ENCODE data around the gene LPAR1.

The LPAR1 gene

DNA sequence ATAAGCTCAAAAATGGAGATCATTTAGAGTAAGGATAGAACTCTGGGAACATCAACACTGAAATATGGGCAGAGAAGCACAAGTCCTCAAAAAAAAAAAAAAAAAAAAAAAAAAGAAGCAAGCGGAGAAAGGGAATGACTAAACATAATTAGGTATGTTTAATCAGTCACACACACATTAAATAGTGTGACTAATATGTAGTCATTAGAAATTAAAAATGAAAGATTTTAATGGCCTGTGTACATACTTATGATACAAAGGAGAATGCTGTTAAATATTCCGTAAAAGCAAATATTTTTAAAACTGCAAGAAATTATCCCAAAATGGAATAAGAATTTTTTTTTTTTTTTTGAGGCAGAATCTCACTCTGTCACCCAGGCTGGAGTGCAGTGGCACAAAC, 10.5 kb downstream of the LPAR1 start:
- no peak for DNase-seq (ENCODE audit: extremely low spot score)
- TF ChIP-seq TARDBP (IDR thresholded peaks at IDR 0.05) = no peak
- no peak for TF ChIP-seq FOXK2 (IDR thresholded peaks at IDR 0.05)
- no peak for TF ChIP-seq FOXM1 (IDR thresholded peaks at IDR 0.05; ENCODE audit: borderline replicate concordance)
- no peak for TF ChIP-seq ZNF384 (IDR thresholded peaks at IDR 0.05)
- no peak for TF ChIP-seq CTBP1 (IDR thresholded peaks at IDR 0.05; ENCODE audit: borderline replicate concordance)
- no peak for TF ChIP-seq BHLHE40 (IDR thresholded peaks at IDR 0.05; ENCODE audit: borderline replicate concordance)
- POLR2A ChIA-PET = no interaction called here
- CTCF ChIA-PET = interaction anchor here (0.7 kb wide), 1 partner anchor 250 kb away, joined by 5 read pairs; no protein-coding TSS in a partner anchor

DNA sequence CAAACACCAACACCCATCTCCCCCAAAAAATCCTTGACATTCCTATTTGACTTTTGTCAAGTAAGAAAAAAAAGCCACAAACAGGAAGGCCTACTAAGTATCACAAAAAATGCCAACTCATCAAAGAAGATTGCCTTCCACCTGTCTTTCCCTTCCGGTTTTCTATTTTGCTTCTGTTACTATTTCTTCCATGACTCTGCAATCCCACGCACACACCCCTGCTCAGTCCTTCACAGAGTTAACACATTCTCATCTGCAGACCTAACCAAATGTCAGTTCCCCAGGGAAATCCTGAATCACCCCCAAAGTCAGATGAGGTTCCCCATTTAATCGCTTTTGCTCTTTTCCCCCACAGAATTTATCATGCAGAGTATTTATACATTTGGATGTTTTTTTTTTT, 15.1 kb downstream of the LPAR1 start:
- ChIA-PET CTCF (no interaction called here), POLR2A (no interaction called here)
- no peak for DNase-seq (ENCODE audit: extremely low spot score)
- TF ChIP-seq FOXK2 (IDR thresholded peaks at IDR 0.05) = no peak
- no peak for TF ChIP-seq LEF1 (IDR thresholded peaks at IDR 0.05; ENCODE audit: borderline replicate concordance)
- no peak for TF ChIP-seq BHLHE40 (IDR thresholded peaks at IDR 0.05; ENCODE audit: borderline replicate concordance)
- TF ChIP-seq PKNOX1 (IDR thresholded peaks at IDR 0.05) = no peak
- TF ChIP-seq FOXM1 (IDR thresholded peaks at IDR 0.05; ENCODE audit: borderline replicate concordance) = no peak
- no peak for TF ChIP-seq FOXA1 (IDR thresholded peaks at IDR 0.05)
- no peak for TF ChIP-seq ZNF384 (IDR thresholded peaks at IDR 0.05)
- TF ChIP-seq HDGF (IDR thresholded peaks at IDR 0.05; ENCODE audit: borderline replicate concordance) = no peak
- no peak for TF ChIP-seq SUZ12 (IDR thresholded peaks at IDR 0.05)
- no peak for TF ChIP-seq NFRKB (IDR thresholded peaks at IDR 0.05)
- no peak for TF ChIP-seq SP1 (IDR thresholded peaks at IDR 0.05)
- TF ChIP-seq L3MBTL2 (conservative IDR thresholded peaks at IDR 0.05) = no peak
- TF ChIP-seq TARDBP (IDR thresholded peaks at IDR 0.05) = no peak
- no peak for TF ChIP-seq CTBP1 (IDR thresholded peaks at IDR 0.05; ENCODE audit: borderline replicate concordance)
- TF ChIP-seq ELF4 (IDR thresholded peaks at IDR 0.05) = no peak
- TF ChIP-seq ARNT (IDR thresholded peaks at IDR 0.05) = no peak

DNA sequence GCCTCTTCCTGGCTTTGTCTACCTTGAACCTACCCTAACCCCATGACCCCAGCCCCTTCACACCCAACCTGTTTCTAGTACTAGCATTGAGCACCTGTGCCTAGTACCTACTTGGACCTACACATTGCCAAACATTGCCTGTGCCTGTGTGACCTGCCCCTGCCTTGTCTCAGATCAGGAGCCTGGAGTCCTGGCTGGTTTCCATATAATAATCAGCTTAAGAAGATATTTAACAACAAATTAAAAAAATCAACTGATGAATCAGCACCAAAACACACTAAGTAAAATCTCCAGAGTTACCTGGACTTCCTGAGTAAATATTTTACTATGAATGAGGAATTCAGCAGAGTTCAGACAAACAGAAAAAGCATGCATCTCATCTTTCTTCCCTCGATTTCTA, 17.7 kb downstream of the LPAR1 start:
- CTCF ChIA-PET = interaction anchor here (0.6 kb wide), 1 partner anchor 34 kb away, joined by 3 read pairs; no protein-coding TSS in a partner anchor
- DNase-seq (ENCODE audit: extremely low spot score) = no peak
- no peak for TF ChIP-seq TARDBP (IDR thresholded peaks at IDR 0.05)
- TF ChIP-seq LEF1 (IDR thresholded peaks at IDR 0.05; ENCODE audit: borderline replicate concordance) = no peak
- no peak for TF ChIP-seq L3MBTL2 (conservative IDR thresholded peaks at IDR 0.05)
- TF ChIP-seq NFRKB (IDR thresholded peaks at IDR 0.05) = no peak
- TF ChIP-seq CTBP1 (IDR thresholded peaks at IDR 0.05; ENCODE audit: borderline replicate concordance) = no peak
- no peak for TF ChIP-seq PKNOX1 (IDR thresholded peaks at IDR 0.05)
- no peak for TF ChIP-seq SP1 (IDR thresholded peaks at IDR 0.05)
- no peak for TF ChIP-seq ZNF384 (IDR thresholded peaks at IDR 0.05)
- no peak for TF ChIP-seq HDGF (IDR thresholded peaks at IDR 0.05; ENCODE audit: borderline replicate concordance)
- TF ChIP-seq ARNT (IDR thresholded peaks at IDR 0.05) = no peak
- no peak for TF ChIP-seq FOXK2 (IDR thresholded peaks at IDR 0.05)
- TF ChIP-seq FOXA1 (IDR thresholded peaks at IDR 0.05) = no peak
- no peak for TF ChIP-seq FOXM1 (IDR thresholded peaks at IDR 0.05; ENCODE audit: borderline replicate concordance)
- no peak for TF ChIP-seq ELF4 (IDR thresholded peaks at IDR 0.05)
- TF ChIP-seq BHLHE40 (IDR thresholded peaks at IDR 0.05; ENCODE audit: borderline replicate concordance) = no peak
- no peak for TF ChIP-seq SUZ12 (IDR thresholded peaks at IDR 0.05)
- POLR2A ChIA-PET = no interaction called here

DNA sequence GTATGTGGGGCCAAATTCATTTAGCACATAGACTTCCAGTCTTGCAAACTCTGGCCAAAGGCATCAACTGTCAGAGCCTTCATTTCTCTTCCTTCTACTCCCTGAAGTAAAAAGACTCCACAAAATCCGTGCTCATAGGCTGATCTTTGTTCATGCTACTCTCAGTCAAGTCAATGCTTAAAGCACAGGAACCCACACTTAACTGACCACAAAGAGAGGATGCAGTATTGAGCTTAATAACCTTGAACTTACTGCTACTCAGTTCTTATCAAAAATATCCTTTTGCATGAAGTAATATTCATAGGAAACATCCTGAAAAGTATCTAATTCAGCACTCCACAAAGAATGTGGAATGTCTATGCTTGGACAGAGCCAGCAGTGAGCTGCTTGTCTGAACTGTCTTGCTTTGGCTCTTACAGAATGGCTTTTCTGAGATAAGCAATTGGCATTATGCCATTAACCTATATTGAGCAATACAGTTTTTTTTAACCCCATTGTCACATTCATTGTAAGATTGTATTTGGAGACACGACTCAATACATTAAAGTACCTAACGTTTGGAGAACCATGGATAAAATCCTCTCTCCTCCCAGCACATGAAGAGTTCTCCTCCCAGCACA, 21.7 kb downstream of the LPAR1 start:
- ChIA-PET CTCF (interaction anchor here (0.7 kb wide), 1 partner anchor 126 kb away, joined by 3 read pairs; no protein-coding TSS in a partner anchor), POLR2A (no interaction called here)
- no peak for DNase-seq (ENCODE audit: extremely low spot score)
- TF ChIP-seq HDGF (IDR thresholded peaks at IDR 0.05; ENCODE audit: borderline replicate concordance) (no peak), FOXK2 (IDR thresholded peaks at IDR 0.05) (no peak), SUZ12 (IDR thresholded peaks at IDR 0.05) (no peak), ZNF384 (IDR thresholded peaks at IDR 0.05) (no peak), FOXA1 (IDR thresholded peaks at IDR 0.05) (no peak), LEF1 (IDR thresholded peaks at IDR 0.05; ENCODE audit: borderline replicate concordance) (no peak), BHLHE40 (IDR thresholded peaks at IDR 0.05; ENCODE audit: borderline replicate concordance) (no peak), CTBP1 (IDR thresholded peaks at IDR 0.05; ENCODE audit: borderline replicate concordance) (no peak), ELF4 (IDR thresholded peaks at IDR 0.05) (no peak), L3MBTL2 (conservative IDR thresholded peaks at IDR 0.05) (no peak), TARDBP (IDR thresholded peaks at IDR 0.05) (no peak), NFRKB (IDR thresholded peaks at IDR 0.05) (no peak), PKNOX1 (IDR thresholded peaks at IDR 0.05) (no peak), FOXM1 (IDR thresholded peaks at IDR 0.05; ENCODE audit: borderline replicate concordance) (no peak), SP1 (IDR thresholded peaks at IDR 0.05) (no peak)

DNA sequence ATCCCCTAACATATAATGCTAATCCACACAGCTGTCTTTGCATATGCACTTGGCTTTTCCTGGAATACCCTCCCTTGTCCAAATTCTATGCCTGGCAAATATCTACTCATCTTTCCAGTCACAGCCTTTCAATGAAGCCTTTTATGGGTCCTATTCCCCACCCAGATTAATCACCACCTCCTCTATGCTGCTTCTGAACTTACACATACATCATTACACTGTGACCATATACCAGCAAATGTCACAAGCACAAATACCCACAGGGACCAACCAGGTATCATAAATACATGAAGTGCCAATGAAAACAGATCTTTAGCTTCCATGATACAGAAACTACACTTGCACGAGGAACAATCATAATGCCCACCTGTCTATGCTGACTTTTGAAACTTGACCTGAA, 22.3 kb downstream of the LPAR1 start:
- TF ChIP-seq BHLHE40 (IDR thresholded peaks at IDR 0.05; ENCODE audit: borderline replicate concordance) (no peak), FOXA1 (IDR thresholded peaks at IDR 0.05) (no peak), LEF1 (IDR thresholded peaks at IDR 0.05; ENCODE audit: borderline replicate concordance) (no peak), NFRKB (IDR thresholded peaks at IDR 0.05) (no peak), FOXM1 (IDR thresholded peaks at IDR 0.05; ENCODE audit: borderline replicate concordance) (no peak), SP1 (IDR thresholded peaks at IDR 0.05) (no peak), ELF4 (IDR thresholded peaks at IDR 0.05) (no peak), HDGF (IDR thresholded peaks at IDR 0.05; ENCODE audit: borderline replicate concordance) (no peak), L3MBTL2 (conservative IDR thresholded peaks at IDR 0.05) (no peak), ARNT (IDR thresholded peaks at IDR 0.05) (no peak), FOXK2 (IDR thresholded peaks at IDR 0.05) (no peak), TARDBP (IDR thresholded peaks at IDR 0.05) (no peak), PKNOX1 (IDR thresholded peaks at IDR 0.05) (no peak), SUZ12 (IDR thresholded peaks at IDR 0.05) (no peak), ZNF384 (IDR thresholded peaks at IDR 0.05) (no peak), CTBP1 (IDR thresholded peaks at IDR 0.05; ENCODE audit: borderline replicate concordance) (no peak)
- DNase-seq (ENCODE audit: extremely low spot score) = no peak
- ChIA-PET CTCF (interaction anchor here (0.7 kb wide), 1 partner anchor 127 kb away, joined by 3 read pairs; no protein-coding TSS in a partner anchor), POLR2A (no interaction called here)
